Hepatocyte (in vitro differentiated cells): Measurements from ENCODE around the gene FAM229B. TPM values are rescaled to one million over a fixed set of nuclear protein-coding genes. Genes with fewer than 3 reads are reported as not detected.

Experiments used
- DNase-seq: peaks from one replicate; pipeline ENCODE4 v3.0.0-alpha.2; 2016; ENCODE audit warnings: low spot score
- H2AFZ ChIP-seq: fragments of 200-600 bp; sonication (generic); 2 replicates; pipeline ENCODE4 v1.6.0; 2016; ENCODE audit warnings: antibody characterized with exemption, mild to moderate bottlenecking
- H3K27ac ChIP-seq: fragments of 200-600 bp; sonication (generic); 2 replicates; pipeline ENCODE4 v1.5.1; 2016; ENCODE audit warnings: mild to moderate bottlenecking
- H3K27me3 ChIP-seq: fragments of 200-600 bp; sonication (generic); 2 replicates; pipeline ENCODE4 v1.6.1; 2016
- H3K36me3 ChIP-seq: fragments of 200-600 bp; sonication (generic); replicated peaks from 2 replicates; pipeline ENCODE4 v1.5.1; 2016; ENCODE audit warnings: low read depth; ENCODE audit not compliant: insufficient read depth
- H3K4me1 ChIP-seq: fragments of 200-600 bp; sonication (generic); 2 replicates; pipeline ENCODE4 v1.5.1; 2016; ENCODE audit warnings: mild to moderate bottlenecking, moderate library complexity; ENCODE audit not compliant: insufficient read depth
- H3K4me2 ChIP-seq: fragments of 200-600 bp; sonication (generic); 2 replicates; pipeline ENCODE4 v1.6.0; 2016
- H3K4me3 ChIP-seq: fragments of 200-600 bp; sonication (generic); 2 replicates; pipeline ENCODE4 v1.5.1; 2016; ENCODE audit warnings: mild to moderate bottlenecking
- H3K79me2 ChIP-seq: fragments of 200-600 bp; sonication (generic); 2 replicates; pipeline ENCODE4 v1.6.0; 2017; ENCODE audit warnings: mild to moderate bottlenecking
- H3K9me2 ChIP-seq: fragments of 200-600 bp; sonication (generic); replicated peaks from 2 replicates; pipeline ENCODE4 v1.6.0; 2017; ENCODE audit warnings: mild to moderate bottlenecking; ENCODE audit not compliant: insufficient read depth
- H3K9me3 ChIP-seq: fragments of 200-600 bp; sonication (generic); 2 replicates; pipeline ENCODE4 v1.5.1; 2016; ENCODE audit warnings: low read depth, mild to moderate bottlenecking
- H4K20me1 ChIP-seq: fragments of 200-600 bp; sonication (generic); 2 replicates; pipeline ENCODE4 v1.6.0; 2016; ENCODE audit warnings: mild to moderate bottlenecking; ENCODE audit not compliant: insufficient read depth, poor library complexity, severe bottlenecking
- EZH2 ChIP-seq: fragments of 200-600 bp; sonication (generic); IDR thresholded peaks from 2 replicates; pipeline ENCODE4 v1.6.1; 2016; ENCODE audit warnings: antibody characterized with exemption, mild to moderate bottlenecking, borderline replicate concordance
- EZH2phosphoT487 ChIP-seq: fragments of 200-600 bp; sonication (generic); IDR thresholded peaks from one replicate; pipeline ENCODE4 v1.6.1; 2018; ENCODE audit warnings: antibody characterized with exemption, mild to moderate bottlenecking, low read depth, moderate library complexity; ENCODE audit not compliant: unreplicated experiment, severe bottlenecking
- WGBS: methylation state at CpG from one replicate; pipeline ENCODE4 v1.1.6; 2016; ENCODE audit warnings: low lambda C conversion rate; ENCODE audit errors: missing lambda C conversion rate; 5-methylcytosine and 5-hydroxymethylcytosine counted together
- polyA plus RNA-seq: library from polyadenylated mRNA; unstranded; fragments of >200 nt; fragmentation: Nextera tagmentation; extraction: Ambion mirVana; gene quantifications from 2 replicates; pipeline ENCODE4 v1.2.1, GENCODE V29; 2016
- total RNA-seq: library from RNA; depleted of rRNA; stranded (reverse); fragments of >200 nt; gene quantifications from 2 replicates; pipeline ENCODE4 v1.2.3, GENCODE V29; 2014
- TF ChIP-seq, protein P1 (sequence below): fragments of 200-600 bp; sonication (generic); IDR thresholded peaks from 2 replicates; pipeline ENCODE4 v1.5.1; 2016; ENCODE audit warnings: antibody characterized with exemption, mild to moderate bottlenecking; ENCODE audit not compliant: poor library complexity

Gene FAM229B
- total and polyA plus RNA-seq, 2 experiments from 2014 or later, result 3.4 to 25.3 TPM

DNA sequence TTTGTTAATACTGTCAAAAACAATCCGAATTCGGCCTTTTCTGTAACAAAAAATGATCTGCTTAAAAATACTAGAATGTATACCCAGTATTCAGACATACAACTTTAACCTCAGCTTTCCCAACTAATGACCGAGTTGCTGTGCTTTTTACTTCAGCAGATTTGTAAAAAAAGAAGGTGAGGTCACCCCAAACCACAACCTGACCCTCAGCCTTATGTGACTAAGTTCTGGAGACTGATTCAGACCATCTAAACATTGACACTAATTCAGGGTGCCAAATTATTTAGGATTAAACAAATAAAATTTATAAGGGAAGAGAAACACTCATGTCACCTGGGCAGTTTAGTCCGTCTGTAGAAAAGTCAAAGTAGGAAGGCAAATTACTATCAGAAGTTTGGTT lies 25.8 kb upstream of the FAM229B start:
- Histone ChIP-seq H3K9me3 (no peaks in the 10 kb centered on the region), H3K27ac (no peak overlapping the region), H3K79me2 (no peaks in the 10 kb centered on the region), H4K20me1 (no peaks in the 10 kb centered on the region), H3K27me3 (no peaks in the 10 kb centered on the region), H3K4me1 (no peaks in the 10 kb centered on the region), H3K4me3 (no peak overlapping the region), H2AFZ (no peak overlapping the region), H3K9me2 (no peaks in the 10 kb centered on the region), H3K4me2 (no peak overlapping the region), H3K36me3 (no peaks in the 10 kb centered on the region)
- DNase-seq, result no peak
- TF ChIP-seq, protein P1, sequence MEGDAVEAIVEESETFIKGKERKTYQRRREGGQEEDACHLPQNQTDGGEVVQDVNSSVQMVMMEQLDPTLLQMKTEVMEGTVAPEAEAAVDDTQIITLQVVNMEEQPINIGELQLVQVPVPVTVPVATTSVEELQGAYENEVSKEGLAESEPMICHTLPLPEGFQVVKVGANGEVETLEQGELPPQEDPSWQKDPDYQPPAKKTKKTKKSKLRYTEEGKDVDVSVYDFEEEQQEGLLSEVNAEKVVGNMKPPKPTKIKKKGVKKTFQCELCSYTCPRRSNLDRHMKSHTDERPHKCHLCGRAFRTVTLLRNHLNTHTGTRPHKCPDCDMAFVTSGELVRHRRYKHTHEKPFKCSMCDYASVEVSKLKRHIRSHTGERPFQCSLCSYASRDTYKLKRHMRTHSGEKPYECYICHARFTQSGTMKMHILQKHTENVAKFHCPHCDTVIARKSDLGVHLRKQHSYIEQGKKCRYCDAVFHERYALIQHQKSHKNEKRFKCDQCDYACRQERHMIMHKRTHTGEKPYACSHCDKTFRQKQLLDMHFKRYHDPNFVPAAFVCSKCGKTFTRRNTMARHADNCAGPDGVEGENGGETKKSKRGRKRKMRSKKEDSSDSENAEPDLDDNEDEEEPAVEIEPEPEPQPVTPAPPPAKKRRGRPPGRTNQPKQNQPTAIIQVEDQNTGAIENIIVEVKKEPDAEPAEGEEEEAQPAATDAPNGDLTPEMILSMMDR, result no peak
- TF ChIP-seq EZH2, result no peak
- TF ChIP-seq EZH2phosphoT487, result no peak
- WGBS, result 93% methylated on average over 4 of the region's 4 CpGs

DNA sequence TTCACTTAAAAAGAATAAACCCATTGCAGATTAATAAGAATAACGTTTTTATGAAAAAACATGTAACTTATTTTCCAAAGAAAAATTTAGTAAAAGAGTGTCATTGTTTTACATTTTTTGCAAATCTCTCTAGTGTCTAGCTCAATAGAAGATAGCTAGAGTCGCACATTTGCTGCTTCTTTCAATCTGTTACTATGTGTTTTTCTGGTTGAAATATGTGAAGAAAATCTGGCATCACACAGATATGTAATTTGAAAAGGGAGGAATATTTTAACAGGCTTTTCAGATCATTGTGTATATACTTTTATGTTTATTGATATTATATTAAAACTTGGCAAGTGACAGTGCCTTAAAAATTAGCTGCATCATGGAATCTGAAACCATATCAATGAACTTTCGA lies 24.4 kb upstream of the FAM229B start:
- DNase-seq, result no peak

DNA sequence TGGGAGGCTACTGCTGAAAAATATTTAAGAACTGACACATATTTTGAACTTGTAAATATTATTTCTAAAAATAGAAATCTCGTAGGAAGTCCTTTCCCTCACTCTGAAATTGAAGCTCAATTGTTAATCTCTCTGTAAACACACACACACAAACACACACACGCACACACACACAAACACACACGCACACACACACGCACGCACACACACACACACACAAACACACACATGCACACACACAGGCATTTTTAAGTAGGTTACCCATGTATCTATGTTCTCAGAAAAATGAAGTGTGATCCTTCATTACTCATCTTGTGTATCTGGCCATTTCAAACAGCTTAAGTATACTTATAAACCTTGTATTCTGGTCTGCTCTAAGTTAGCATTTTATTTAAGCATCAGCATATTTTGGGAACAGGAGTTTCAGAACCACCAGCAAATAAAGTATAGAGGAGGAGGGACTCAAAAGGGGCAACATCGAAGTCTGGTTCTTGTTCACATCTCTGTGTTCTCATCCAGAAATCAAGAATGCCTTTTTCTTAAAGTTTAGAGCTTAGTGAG lies 21.9 kb upstream of the FAM229B start:
- Histone ChIP-seq H3K36me3 (no peaks in the 10 kb centered on the region), H3K4me2 (no peak overlapping the region), H3K9me2 (no peaks in the 10 kb centered on the region), H3K27ac (no peak overlapping the region), H3K4me1 (no peaks in the 10 kb centered on the region), H3K4me3 (no peak overlapping the region), H3K9me3 (no peaks in the 10 kb centered on the region), H3K27me3 (no peaks in the 10 kb centered on the region), H2AFZ (no peak overlapping the region), H4K20me1 (no peaks in the 10 kb centered on the region), H3K79me2 (no peaks in the 10 kb centered on the region)
- 81% methylated on average over 6 of the region's 6 CpGs for WGBS
- no peak for TF ChIP-seq EZH2
- DNase-seq, result no peak

More for the DNA sequence above, 24.4 kb upstream of the FAM229B start:
- TF ChIP-seq EZH2 (no peak), EZH2phosphoT487 (no peak)
- TF ChIP-seq, protein P1, result no peak
- H3K27me3 ChIP-seq, result no peaks in the 10 kb centered on the region
- no peak overlapping the region for H3K27ac ChIP-seq
- WGBS, result 83% methylated on average over 3 of the region's 3 CpGs
- no peaks in the 10 kb centered on the region for H4K20me1 ChIP-seq
- no peaks in the 10 kb centered on the region for H3K36me3 ChIP-seq
- no peaks in the 10 kb centered on the region for H3K9me3 ChIP-seq
- H3K4me1 ChIP-seq, result no peaks in the 10 kb centered on the region
- no peaks in the 10 kb centered on the region for H3K9me2 ChIP-seq
- no peak overlapping the region for H3K4me2 ChIP-seq
- H2AFZ ChIP-seq, result no peak overlapping the region
- no peak overlapping the region for H3K4me3 ChIP-seq
- no peaks in the 10 kb centered on the region for H3K79me2 ChIP-seq

DNA sequence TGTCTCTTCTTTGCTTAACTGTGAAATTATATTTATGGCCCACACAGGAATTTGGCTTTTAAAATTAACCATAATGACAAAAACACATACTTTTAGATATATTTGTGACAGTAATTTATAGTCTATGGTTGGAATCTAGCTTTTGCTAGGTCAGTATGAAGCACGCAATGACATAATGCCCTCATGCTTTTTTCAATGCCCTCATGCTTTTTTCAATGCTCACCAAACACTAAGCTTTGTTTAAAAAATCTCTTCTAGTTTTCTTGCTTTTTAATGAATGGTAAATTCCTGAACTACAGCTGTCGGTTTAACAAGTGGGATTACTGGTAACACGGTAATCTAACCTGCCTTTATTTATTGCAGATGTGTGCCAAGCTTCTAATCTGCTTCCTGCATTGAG lies 20.8 kb upstream of the FAM229B start:
- H3K9me3 ChIP-seq, result no peaks in the 10 kb centered on the region
- H3K4me1 ChIP-seq, result no peaks in the 10 kb centered on the region
- no peaks in the 10 kb centered on the region for H4K20me1 ChIP-seq
- H3K9me2 ChIP-seq, result no peaks in the 10 kb centered on the region
- TF ChIP-seq, protein P1, result no peak
- TF ChIP-seq EZH2phosphoT487 (no peak), EZH2 (no peak)
- H3K79me2 ChIP-seq, result no peaks in the 10 kb centered on the region
- no peak overlapping the region for H2AFZ ChIP-seq
- WGBS, result 77% methylated on average over 3 of the region's 3 CpGs
- no peak overlapping the region for H3K4me2 ChIP-seq
- H3K36me3 ChIP-seq, result no peaks in the 10 kb centered on the region
- no peaks in the 10 kb centered on the region for H3K27me3 ChIP-seq
- H3K27ac ChIP-seq, result no peak overlapping the region
- DNase-seq, result no peak
- no peak overlapping the region for H3K4me3 ChIP-seq
